ENCODE results near the gene OR5A2. TPM values are rescaled to one million over a fixed set of nuclear protein-coding genes. Genes with fewer than 3 reads are reported as not detected.

OR5A2 gene, protein sequence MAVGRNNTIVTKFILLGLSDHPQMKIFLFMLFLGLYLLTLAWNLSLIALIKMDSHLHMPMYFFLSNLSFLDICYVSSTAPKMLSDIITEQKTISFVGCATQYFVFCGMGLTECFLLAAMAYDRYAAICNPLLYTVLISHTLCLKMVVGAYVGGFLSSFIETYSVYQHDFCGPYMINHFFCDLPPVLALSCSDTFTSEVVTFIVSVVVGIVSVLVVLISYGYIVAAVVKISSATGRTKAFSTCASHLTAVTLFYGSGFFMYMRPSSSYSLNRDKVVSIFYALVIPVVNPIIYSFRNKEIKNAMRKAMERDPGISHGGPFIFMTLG
- total RNA-seq (2022; extraction: Qiagen RNA extraction; ENCODE audit: low read depth), result not detected in 5 replicates

DNA sequence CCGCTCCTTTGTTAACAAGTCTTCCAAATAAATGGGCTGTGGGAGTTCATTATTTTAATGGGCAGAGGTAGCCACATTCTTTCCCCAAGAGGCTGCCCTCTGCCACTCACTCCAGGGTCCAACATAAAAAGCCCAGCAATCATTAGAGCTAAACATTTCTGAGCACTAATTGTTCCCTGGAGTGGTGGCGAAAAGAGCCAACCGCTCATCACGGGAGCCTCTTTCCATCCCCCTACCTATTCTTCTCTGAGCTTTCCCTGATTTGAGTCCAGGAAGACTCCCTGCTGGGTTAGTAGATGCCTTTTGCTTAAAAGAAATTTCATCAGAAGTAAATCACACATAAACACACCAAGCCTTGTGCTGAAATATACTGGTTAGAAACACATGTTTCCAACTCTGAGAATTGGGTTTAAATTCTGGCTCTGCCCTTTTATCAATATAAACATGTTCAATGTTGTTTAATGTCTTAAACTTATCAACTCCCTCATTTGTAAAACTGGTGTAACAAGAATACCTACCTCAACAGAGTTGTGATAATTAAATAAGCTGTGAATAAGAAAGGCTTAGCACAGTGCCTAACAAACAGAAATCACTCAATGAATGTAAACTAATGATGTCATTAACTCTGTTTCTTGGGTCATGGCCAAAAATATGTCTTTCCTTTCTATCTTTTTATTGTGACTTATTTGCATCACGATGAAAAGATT, at the start of gene OR5A2:
Gene OR5A2 (minus strand): TSS at position 53 of the 707 bp plus-strand sequence. CDS start 3,460 bp downstream, outside the sequence.

DNA sequence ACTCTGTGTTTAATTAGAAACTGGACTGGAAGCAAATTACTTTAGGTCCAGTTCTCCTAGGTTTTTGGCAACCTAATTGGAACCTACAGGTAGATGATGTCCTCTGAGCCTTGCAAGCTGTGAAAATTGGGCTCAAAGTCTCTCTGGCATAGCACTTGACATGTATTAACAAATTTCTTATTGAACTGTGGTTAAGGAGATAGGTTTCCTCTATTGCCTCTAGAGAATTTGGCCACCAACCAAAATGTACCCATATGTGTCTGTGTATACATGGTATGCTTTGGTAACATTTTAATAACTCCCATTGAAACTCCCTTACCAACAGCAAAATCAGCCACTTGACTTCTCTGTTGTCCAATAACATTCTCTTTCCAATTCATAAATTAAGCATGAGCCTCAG, 46.8 kb upstream of the OR5A2 start, which contains the start of gene OR4D10:
Gene OR4D10 (plus strand): TSS at position 301 of the 400 bp plus-strand sequence. CDS start 4,115 bp downstream, outside the sequence.

DNA sequence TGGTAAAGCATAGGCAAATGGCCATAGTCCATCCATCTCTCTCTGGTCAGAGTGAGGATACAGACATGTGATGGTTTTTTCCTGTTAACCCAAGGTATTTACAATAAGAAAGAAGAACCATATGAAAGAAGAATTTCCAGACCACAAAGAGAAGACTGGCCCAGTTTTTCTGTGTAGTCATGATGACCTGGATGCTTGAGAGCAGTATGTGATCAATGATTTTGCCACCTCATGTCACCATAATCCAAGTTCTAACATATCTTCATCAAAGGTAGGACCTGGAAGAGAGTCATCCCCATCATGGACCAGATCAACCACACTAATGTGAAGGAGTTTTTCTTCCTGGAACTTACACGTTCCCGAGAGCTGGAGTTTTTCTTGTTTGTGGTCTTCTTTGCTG, 30.4 kb upstream of the OR5A2 start, which contains the start of gene OR4D6:
Gene OR4D6 (plus strand): TSS at position 301 of the 400 bp plus-strand sequence. CDS start 0 bp downstream, at position 301.

DNA sequence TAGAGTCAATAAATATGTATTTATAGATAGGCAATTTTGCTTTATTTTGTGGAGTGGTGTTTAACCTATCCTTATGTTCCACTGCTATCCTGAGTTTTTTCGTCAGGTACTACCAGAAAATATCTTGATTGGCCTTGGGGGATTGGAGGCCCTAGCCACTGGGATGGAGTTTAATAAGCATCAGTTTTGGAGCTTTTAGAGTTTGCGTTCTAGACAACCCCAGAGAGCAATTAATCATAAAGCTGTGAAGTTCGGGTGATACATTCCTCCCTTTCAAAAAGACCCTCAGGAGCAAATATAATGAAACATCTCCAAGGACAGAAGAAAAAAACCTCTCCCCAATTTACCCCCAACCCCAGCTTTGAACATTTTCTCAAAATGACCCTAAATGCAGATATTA, 10.0 kb upstream of the OR5A2 start, which contains the start of gene OR5A1:
Gene OR5A1 (plus strand): TSS at position 301 of the 400 bp plus-strand sequence. CDS start 6,700 bp downstream, outside the sequence.

Other genes starting within 250 kb of the OR5A2 start
- gene MPEG1, start 213.5 kb downstream of the OR5A2 start, total RNA-seq (2022; extraction: Qiagen RNA extraction; ENCODE audit: low read depth), result not detected in 5 replicates
- not detected in 5 replicates for gene OR5AN1, start 67.5 kb downstream of the OR5A2 start, total RNA-seq (2022; extraction: Qiagen RNA extraction; ENCODE audit: low read depth)
- gene OR5A1, start 10.1 kb upstream of the OR5A2 start, total RNA-seq (2022; extraction: Qiagen RNA extraction; ENCODE audit: low read depth), result not detected in 5 replicates
- gene OR4D6, start 30.5 kb upstream of the OR5A2 start, total RNA-seq (2022; extraction: Qiagen RNA extraction; ENCODE audit: low read depth), result not detected in 5 replicates
- gene OR4D10, start 46.9 kb upstream of the OR5A2 start, total RNA-seq (2022; extraction: Qiagen RNA extraction; ENCODE audit: low read depth), result not detected in 5 replicates
- gene OR4D11, start 77.2 kb upstream of the OR5A2 start, total RNA-seq (2022; extraction: Qiagen RNA extraction; ENCODE audit: low read depth), result not detected in 5 replicates
- gene OR4D9, start 85.1 kb upstream of the OR5A2 start, total RNA-seq (2022; extraction: Qiagen RNA extraction; ENCODE audit: low read depth), result not detected in 5 replicates
- 27.9 to 32.3 TPM (median 29.9 TPM) in 5 replicates for gene OSBP, start 189.4 kb upstream of the OR5A2 start, total RNA-seq (2022; extraction: Qiagen RNA extraction; ENCODE audit: low read depth)
- 43.8 to 49.6 TPM (median 48.8 TPM) in 5 replicates for gene PATL1, start 242.6 kb upstream of the OR5A2 start, total RNA-seq (2022; extraction: Qiagen RNA extraction; ENCODE audit: low read depth)